Osteoblast (primary cell): ENCODE measurements around the gene TCERG1L. TPM values are rescaled to one million over a fixed set of nuclear protein-coding genes. Genes with fewer than 3 reads are reported as not detected.

ENCODE experiments used
- DNase-seq: peaks from one replicate; pipeline ENCODE4 v3.0.0; 2011; ENCODE audit warnings: low spot score, mixed read lengths; ENCODE audit not compliant: insufficient read length; ENCODE audit errors: missing footprints
- H2AFZ ChIP-seq: 2 replicates; pipeline ENCODE4 v1.6.0; 2011; ENCODE audit warnings: mild to moderate bottlenecking, low read length
- H3K27ac ChIP-seq: 2 replicates; pipeline ENCODE4 v1.5.1; 2011; ENCODE audit warnings: mild to moderate bottlenecking, low read depth, low read length, moderate library complexity
- H3K27me3 ChIP-seq: 2 replicates; pipeline ENCODE4 v1.6.0; 2012; ENCODE audit warnings: mild to moderate bottlenecking, control low read depth, inconsistent platforms, low read length, moderate library complexity; ENCODE audit not compliant: insufficient read depth
- H3K36me3 ChIP-seq: 2 replicates; pipeline ENCODE4 v1.5.1; 2011; ENCODE audit warnings: mild to moderate bottlenecking, low read length, control low read depth, moderate library complexity; ENCODE audit not compliant: insufficient read depth
- H3K4me1 ChIP-seq: 2 replicates; pipeline ENCODE4 v1.5.1; 2011; ENCODE audit warnings: mild to moderate bottlenecking, low read length, control low read depth, moderate library complexity; ENCODE audit not compliant: insufficient read depth
- H3K4me2 ChIP-seq: 2 replicates; pipeline ENCODE4 v1.6.0; 2011; ENCODE audit warnings: mild to moderate bottlenecking, low read length; ENCODE audit not compliant: insufficient read depth
- H3K4me3 ChIP-seq: fragments of 200-600 bp; sonication (generic); 3 replicates; pipeline ENCODE4 v1.5.1; 2012; ENCODE audit warnings: mild to moderate bottlenecking, low read length, inconsistent platforms; ENCODE audit not compliant: insufficient read depth
- H3K79me2 ChIP-seq: 2 replicates; pipeline ENCODE4 v1.6.0; 2012; ENCODE audit warnings: mild to moderate bottlenecking, low read length, control low read depth, inconsistent platforms; ENCODE audit not compliant: insufficient read depth
- H3K9me3 ChIP-seq: 2 replicates; pipeline ENCODE4 v1.5.1; 2011; ENCODE audit warnings: low read depth, low read length, control low read depth
- H4K20me1 ChIP-seq: 2 replicates; pipeline ENCODE4 v1.6.0; 2012; ENCODE audit warnings: mild to moderate bottlenecking, low read length, control low read depth; ENCODE audit not compliant: insufficient read depth
- CTCF ChIP-seq: IDR thresholded peaks from 2 replicates; pipeline ENCODE4 v1.5.1; 2011; ENCODE audit warnings: mild to moderate bottlenecking, low read depth, low read length, moderate library complexity; ENCODE audit errors: extremely low read depth
- total RNA-seq: library from RNA; depleted of rRNA; stranded (reverse); fragments of >200 nt; gene quantifications from 2 replicates; pipeline ENCODE4 v1.2.3, GENCODE V29; 2012

TCERG1L gene
- total RNA-seq, 1 donor = under 0.01 TPM

- H2AFZ ChIP-seq = no peak overlapping the region
- no peak overlapping the region for H3K4me3 ChIP-seq
- H3K4me2 ChIP-seq = no peak overlapping the region
- no peaks in the 10 kb centered on the region for H3K79me2 ChIP-seq
- no peak overlapping the region for H3K27ac ChIP-seq
- H3K4me1 ChIP-seq = no peaks in the 10 kb centered on the region
- DNase-seq = no peak
- no peaks in the 10 kb centered on the region for H4K20me1 ChIP-seq
- no peak for TF ChIP-seq CTCF
- no peaks in the 10 kb centered on the region for H3K9me3 ChIP-seq
- no peaks in the 10 kb centered on the region for H3K36me3 ChIP-seq
- H3K27me3 ChIP-seq = no peaks in the 10 kb centered on the region
Measured at GRCh38 chr10:131044379-131045111, 267.0 kb downstream of the TCERG1L start.

GRCh38 chr10:131043039-131043691 is 268.4 kb downstream of the TCERG1L start:
- DNase-seq = no peak
- Histone ChIP-seq H3K27me3 (no peaks in the 10 kb centered on the region), H3K4me1 (no peaks in the 10 kb centered on the region), H3K4me3 (no peak overlapping the region), H3K9me3 (no peaks in the 10 kb centered on the region), H3K27ac (no peak overlapping the region), H3K4me2 (no peak overlapping the region), H3K79me2 (no peaks in the 10 kb centered on the region), H3K36me3 (no peaks in the 10 kb centered on the region), H4K20me1 (no peaks in the 10 kb centered on the region), H2AFZ (no peak overlapping the region)
- no peak for TF ChIP-seq CTCF
